GM19035 (cell line): ENCODE measurements around the gene FCAMR.

Experiments
- ATAC-seq: cut with Tn5 transposase; IDR thresholded peaks from one replicate; pipeline ENCODE4 v1.9.1; 2021; ENCODE audit not compliant: unreplicated experiment

The FCAMR gene

GRCh38 chr1:206909883-206910318, 60.4 kb downstream of the FCAMR start:
- ATAC-seq: no peak

GRCh38 chr1:206909161-206909882, 60.9 kb downstream of the FCAMR start:
- ATAC-seq: no peak

DNA sequence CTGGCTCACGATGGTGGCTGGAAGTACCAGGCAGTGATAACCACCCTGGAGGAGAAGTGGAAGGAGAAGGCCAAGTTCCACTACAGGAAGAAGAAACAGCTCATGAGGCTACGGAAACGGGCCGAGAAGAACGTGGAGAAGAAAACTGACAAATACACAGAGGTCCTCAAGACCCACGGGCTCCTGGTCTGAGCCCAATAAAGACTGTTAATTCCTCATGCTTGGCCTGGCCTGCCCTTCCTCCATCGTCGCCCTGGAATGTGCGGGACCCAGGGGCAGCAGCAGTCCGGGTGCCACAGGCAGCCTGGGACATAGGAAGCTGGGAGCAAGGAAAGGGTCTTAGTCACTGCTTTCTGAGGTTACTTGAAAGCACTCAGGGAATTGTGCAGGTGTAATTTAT, 62.2 kb downstream of the FCAMR start:
- ATAC-seq: no peak
